Hepatocyte (in vitro differentiated cells): ENCODE data around the gene SATB2. TPM values are rescaled to one million over a fixed set of nuclear protein-coding genes. Genes with fewer than 3 reads are reported as not detected.
A peak's percentile ranks its signal among the peaks of the same experiment; 100 is the strongest.

ENCODE experiments used
- DNase-seq: peaks from one replicate; pipeline ENCODE4 v3.0.0-alpha.2; 2016; ENCODE audit warnings: low spot score
- H2AFZ ChIP-seq: fragments of 200-600 bp; sonication (generic); 2 replicates; pipeline ENCODE4 v1.6.0; 2016; ENCODE audit warnings: antibody characterized with exemption, mild to moderate bottlenecking
- H3K27ac ChIP-seq: fragments of 200-600 bp; sonication (generic); 2 replicates; pipeline ENCODE4 v1.5.1; 2016; ENCODE audit warnings: mild to moderate bottlenecking
- H3K27me3 ChIP-seq: fragments of 200-600 bp; sonication (generic); 2 replicates; pipeline ENCODE4 v1.6.1; 2016
- H3K36me3 ChIP-seq: fragments of 200-600 bp; sonication (generic); replicated peaks from 2 replicates; pipeline ENCODE4 v1.5.1; 2016; ENCODE audit warnings: low read depth; ENCODE audit not compliant: insufficient read depth
- H3K4me1 ChIP-seq: fragments of 200-600 bp; sonication (generic); 2 replicates; pipeline ENCODE4 v1.5.1; 2016; ENCODE audit warnings: mild to moderate bottlenecking, moderate library complexity; ENCODE audit not compliant: insufficient read depth
- H3K4me2 ChIP-seq: fragments of 200-600 bp; sonication (generic); 2 replicates; pipeline ENCODE4 v1.6.0; 2016
- H3K4me3 ChIP-seq: fragments of 200-600 bp; sonication (generic); 2 replicates; pipeline ENCODE4 v1.5.1; 2016; ENCODE audit warnings: mild to moderate bottlenecking
- H3K79me2 ChIP-seq: fragments of 200-600 bp; sonication (generic); 2 replicates; pipeline ENCODE4 v1.6.0; 2017; ENCODE audit warnings: mild to moderate bottlenecking
- H3K9me2 ChIP-seq: fragments of 200-600 bp; sonication (generic); replicated peaks from 2 replicates; pipeline ENCODE4 v1.6.0; 2017; ENCODE audit warnings: mild to moderate bottlenecking; ENCODE audit not compliant: insufficient read depth
- H3K9me3 ChIP-seq: fragments of 200-600 bp; sonication (generic); 2 replicates; pipeline ENCODE4 v1.5.1; 2016; ENCODE audit warnings: low read depth, mild to moderate bottlenecking
- H4K20me1 ChIP-seq: fragments of 200-600 bp; sonication (generic); 2 replicates; pipeline ENCODE4 v1.6.0; 2016; ENCODE audit warnings: mild to moderate bottlenecking; ENCODE audit not compliant: insufficient read depth, poor library complexity, severe bottlenecking
- EZH2 ChIP-seq: fragments of 200-600 bp; sonication (generic); IDR thresholded peaks from 2 replicates; pipeline ENCODE4 v1.6.1; 2016; ENCODE audit warnings: antibody characterized with exemption, mild to moderate bottlenecking, borderline replicate concordance
- EZH2phosphoT487 ChIP-seq: fragments of 200-600 bp; sonication (generic); IDR thresholded peaks from one replicate; pipeline ENCODE4 v1.6.1; 2018; ENCODE audit warnings: antibody characterized with exemption, mild to moderate bottlenecking, low read depth, moderate library complexity; ENCODE audit not compliant: unreplicated experiment, severe bottlenecking
- WGBS: methylation state at CpG from one replicate; pipeline ENCODE4 v1.1.6; 2016; ENCODE audit warnings: low lambda C conversion rate; ENCODE audit errors: missing lambda C conversion rate; 5-methylcytosine and 5-hydroxymethylcytosine counted together
- polyA plus RNA-seq: library from polyadenylated mRNA; unstranded; fragments of >200 nt; fragmentation: Nextera tagmentation; extraction: Ambion mirVana; gene quantifications from 2 replicates; pipeline ENCODE4 v1.2.1, GENCODE V29; 2016
- total RNA-seq: library from RNA; depleted of rRNA; stranded (reverse); fragments of >200 nt; gene quantifications from 2 replicates; pipeline ENCODE4 v1.2.3, GENCODE V29; 2014
- TF ChIP-seq, protein P1 (sequence below): fragments of 200-600 bp; sonication (generic); IDR thresholded peaks from 2 replicates; pipeline ENCODE4 v1.5.1; 2016; ENCODE audit warnings: antibody characterized with exemption, mild to moderate bottlenecking; ENCODE audit not compliant: poor library complexity

SATB2 gene
- total and polyA plus RNA-seq, 2 experiments from 2014 or later = 1.9 to 8.7 TPM

DNA sequence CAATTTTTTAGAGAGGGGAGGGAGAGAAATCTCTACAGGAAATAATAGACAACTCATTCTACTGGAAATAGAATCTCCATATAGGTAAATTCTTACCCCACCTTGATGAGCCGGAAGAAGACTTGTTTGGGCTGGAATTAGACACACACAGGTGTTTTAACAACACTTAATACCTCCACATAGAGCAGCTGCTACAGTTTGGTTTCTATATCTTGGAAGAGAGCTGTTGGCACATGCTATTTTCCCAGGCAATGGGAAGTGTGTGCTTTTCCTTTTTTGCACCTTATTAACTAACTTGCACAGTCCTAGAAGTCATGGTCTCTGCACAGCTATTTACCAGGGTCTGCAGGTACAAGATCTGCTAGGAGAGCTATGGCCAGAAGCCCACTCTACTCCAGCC lies 73.7 kb downstream of the SATB2 start:
- no peak for DNase-seq
- Histone ChIP-seq H4K20me1 (no peaks in the 10 kb centered on the region), H3K4me2 (no peak overlapping the region), H3K27ac (no peak overlapping the region), H3K4me1 (no peaks in the 10 kb centered on the region), H3K27me3 (no peaks in the 10 kb centered on the region), H3K9me2 (no peaks in the 10 kb centered on the region), H3K4me3 (no peak overlapping the region), H3K79me2 (no peaks in the 10 kb centered on the region), H3K9me3 (no peaks in the 10 kb centered on the region), H3K36me3 (no peaks in the 10 kb centered on the region), H2AFZ (no peak overlapping the region)
- no peak for TF ChIP-seq EZH2
- TF ChIP-seq, protein P1, sequence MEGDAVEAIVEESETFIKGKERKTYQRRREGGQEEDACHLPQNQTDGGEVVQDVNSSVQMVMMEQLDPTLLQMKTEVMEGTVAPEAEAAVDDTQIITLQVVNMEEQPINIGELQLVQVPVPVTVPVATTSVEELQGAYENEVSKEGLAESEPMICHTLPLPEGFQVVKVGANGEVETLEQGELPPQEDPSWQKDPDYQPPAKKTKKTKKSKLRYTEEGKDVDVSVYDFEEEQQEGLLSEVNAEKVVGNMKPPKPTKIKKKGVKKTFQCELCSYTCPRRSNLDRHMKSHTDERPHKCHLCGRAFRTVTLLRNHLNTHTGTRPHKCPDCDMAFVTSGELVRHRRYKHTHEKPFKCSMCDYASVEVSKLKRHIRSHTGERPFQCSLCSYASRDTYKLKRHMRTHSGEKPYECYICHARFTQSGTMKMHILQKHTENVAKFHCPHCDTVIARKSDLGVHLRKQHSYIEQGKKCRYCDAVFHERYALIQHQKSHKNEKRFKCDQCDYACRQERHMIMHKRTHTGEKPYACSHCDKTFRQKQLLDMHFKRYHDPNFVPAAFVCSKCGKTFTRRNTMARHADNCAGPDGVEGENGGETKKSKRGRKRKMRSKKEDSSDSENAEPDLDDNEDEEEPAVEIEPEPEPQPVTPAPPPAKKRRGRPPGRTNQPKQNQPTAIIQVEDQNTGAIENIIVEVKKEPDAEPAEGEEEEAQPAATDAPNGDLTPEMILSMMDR = no peak
- TF ChIP-seq EZH2phosphoT487 = no peak
- 97% methylated on average over 1 of the region's 1 CpG for WGBS

DNA sequence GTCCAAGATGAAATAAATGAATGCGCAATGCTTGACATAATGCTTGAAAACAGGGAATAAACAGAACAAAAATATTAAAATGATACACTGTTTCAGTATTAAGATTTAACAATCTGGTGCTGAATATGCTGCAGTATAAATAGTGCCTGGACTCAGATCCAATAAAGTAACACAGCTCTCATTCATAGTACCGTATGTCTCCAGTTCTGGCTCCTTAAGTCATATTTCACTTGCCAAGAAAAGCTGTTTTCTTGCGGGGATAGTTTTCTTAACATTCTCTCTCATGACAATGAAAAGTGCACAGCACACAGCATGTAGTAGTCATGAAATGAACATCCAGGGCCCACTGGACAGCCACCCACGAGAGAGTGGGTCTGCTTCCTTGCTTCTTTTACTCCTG lies 74.7 kb downstream of the SATB2 start:
- Histone ChIP-seq H3K27me3 (no peaks in the 10 kb centered on the region), H3K9me3 (no peaks in the 10 kb centered on the region), H2AFZ (no peak overlapping the region), H4K20me1 (no peaks in the 10 kb centered on the region), H3K4me2 (no peak overlapping the region), H3K79me2 (no peaks in the 10 kb centered on the region), H3K36me3 (no peaks in the 10 kb centered on the region), H3K27ac (no peak overlapping the region), H3K4me1 (no peaks in the 10 kb centered on the region), H3K9me2 (no peaks in the 10 kb centered on the region), H3K4me3 (no peak overlapping the region)
- DNase-seq = no peak
- WGBS = 88% methylated on average over 4 of the region's 4 CpGs
- TF ChIP-seq EZH2 (no peak), EZH2phosphoT487 (no peak)
- TF ChIP-seq, protein P1 = no peak

DNA sequence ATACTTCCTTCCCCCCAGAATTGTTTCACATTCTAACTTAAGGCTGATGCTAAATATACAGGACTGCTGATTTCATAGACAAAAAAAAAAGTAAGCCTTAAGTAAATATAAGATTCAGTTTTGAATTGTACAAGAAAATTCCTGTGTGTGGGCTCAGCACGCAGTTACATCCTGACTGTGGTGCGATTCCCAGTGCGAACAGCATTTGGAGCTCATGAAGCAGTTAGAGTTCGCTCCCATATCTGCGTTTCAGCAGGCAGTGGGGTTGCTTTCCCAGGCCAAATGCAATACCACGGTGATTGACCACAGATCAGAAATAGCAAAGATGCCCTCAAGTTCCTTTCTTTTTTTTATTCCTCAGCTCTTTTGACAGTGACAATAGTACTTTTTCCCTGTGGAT lies 75.6 kb downstream of the SATB2 start:
- Histone ChIP-seq H3K27ac (no peak overlapping the region), H4K20me1 (no peaks in the 10 kb centered on the region), H2AFZ (no peak overlapping the region), H3K9me3 (no peaks in the 10 kb centered on the region), H3K4me1 (no peaks in the 10 kb centered on the region), H3K79me2 (no peaks in the 10 kb centered on the region), H3K9me2 (no peaks in the 10 kb centered on the region), H3K36me3 (no peaks in the 10 kb centered on the region), H3K4me2 (peak overlapping the region; percentile 7), H3K27me3 (no peaks in the 10 kb centered on the region), H3K4me3 (no peak overlapping the region)
- DNase-seq = no peak
- TF ChIP-seq EZH2 = no peak
- no peak for TF ChIP-seq EZH2phosphoT487
- TF ChIP-seq, protein P1 = no peak
- WGBS = 74% methylated on average over 6 of the region's 6 CpGs

DNA sequence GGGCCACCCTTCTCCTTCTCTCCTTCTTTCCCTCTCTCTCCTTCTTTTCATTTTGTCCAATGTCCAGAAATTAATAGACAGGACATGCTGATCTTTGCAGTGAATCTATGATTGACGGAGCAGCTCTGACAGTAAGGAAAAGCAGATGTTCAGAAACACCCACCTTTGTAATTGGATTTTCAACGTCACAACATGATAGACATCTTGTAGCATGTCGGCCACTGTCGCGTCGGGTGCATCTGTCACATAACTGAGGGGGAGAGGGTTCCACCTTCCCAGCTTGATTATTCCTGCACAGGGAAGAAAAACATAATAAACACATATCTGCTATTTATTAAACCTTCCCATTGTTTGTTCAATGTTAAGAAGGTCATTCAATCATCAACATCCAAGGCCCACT lies 76.2 kb downstream of the SATB2 start:
- H3K27ac ChIP-seq = no peak overlapping the region
- 71% methylated on average over 6 of the region's 6 CpGs for WGBS
- no peaks in the 10 kb centered on the region for H3K9me3 ChIP-seq
- H2AFZ ChIP-seq = no peak overlapping the region
- no peaks in the 10 kb centered on the region for H3K27me3 ChIP-seq
- TF ChIP-seq EZH2phosphoT487 (no peak), EZH2 (no peak)
- TF ChIP-seq, protein P1 = no peak
- no peaks in the 10 kb centered on the region for H3K79me2 ChIP-seq
- no peaks in the 10 kb centered on the region for H3K36me3 ChIP-seq
- H3K4me1 ChIP-seq = no peaks in the 10 kb centered on the region
- no peak for DNase-seq
- no peak overlapping the region for H3K4me2 ChIP-seq
- H4K20me1 ChIP-seq = no peaks in the 10 kb centered on the region
- no peak overlapping the region for H3K4me3 ChIP-seq
- no peaks in the 10 kb centered on the region for H3K9me2 ChIP-seq
